GM18502 (cell line): Measurements from ENCODE around the gene NFKBIE.

Source experiments
- ATAC-seq: cut with Tn5 transposase; IDR thresholded peaks from one replicate; pipeline ENCODE4 v1.9.1; 2021; ENCODE audit warnings: mild to moderate bottlenecking; ENCODE audit not compliant: unreplicated experiment, poor library complexity

NFKBIE gene

DNA sequence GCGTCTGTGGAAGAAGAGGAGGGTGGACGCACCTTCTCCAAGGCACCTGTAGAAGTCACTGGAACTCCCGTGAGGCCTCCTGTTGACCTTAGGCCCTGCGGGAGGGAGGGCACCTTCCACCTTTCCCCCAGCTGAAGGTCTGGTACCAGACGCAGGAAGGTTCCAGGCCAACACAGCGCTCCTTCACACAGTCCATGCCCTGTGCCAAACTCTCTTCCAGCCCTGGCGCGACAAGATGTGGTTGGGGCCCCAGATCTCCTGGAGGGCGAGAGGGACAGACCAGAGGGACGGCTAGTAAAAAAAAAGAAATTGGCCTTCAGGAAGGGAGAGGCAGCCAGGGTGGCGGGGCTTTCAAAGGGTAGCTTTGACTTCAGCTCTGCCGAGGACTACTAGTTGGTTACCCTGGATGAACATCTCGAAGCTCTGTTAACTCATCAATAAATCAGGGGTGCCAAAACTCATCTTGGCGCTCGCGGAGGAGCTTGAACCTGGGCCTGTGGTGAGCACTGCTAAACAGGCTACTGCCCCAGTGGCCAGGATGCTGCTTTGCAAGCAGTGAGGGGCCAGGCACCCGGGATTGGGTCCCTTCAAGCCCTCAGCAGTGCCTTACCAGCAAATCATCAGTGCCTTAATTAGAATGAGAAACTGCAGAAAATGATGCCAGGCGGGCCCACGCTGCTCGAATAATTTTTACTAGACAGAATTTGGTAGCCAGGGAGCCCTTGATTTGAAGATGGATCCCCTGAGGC, 32.9 kb upstream of the NFKBIE start:
- ATAC-seq, result no peak

DNA sequence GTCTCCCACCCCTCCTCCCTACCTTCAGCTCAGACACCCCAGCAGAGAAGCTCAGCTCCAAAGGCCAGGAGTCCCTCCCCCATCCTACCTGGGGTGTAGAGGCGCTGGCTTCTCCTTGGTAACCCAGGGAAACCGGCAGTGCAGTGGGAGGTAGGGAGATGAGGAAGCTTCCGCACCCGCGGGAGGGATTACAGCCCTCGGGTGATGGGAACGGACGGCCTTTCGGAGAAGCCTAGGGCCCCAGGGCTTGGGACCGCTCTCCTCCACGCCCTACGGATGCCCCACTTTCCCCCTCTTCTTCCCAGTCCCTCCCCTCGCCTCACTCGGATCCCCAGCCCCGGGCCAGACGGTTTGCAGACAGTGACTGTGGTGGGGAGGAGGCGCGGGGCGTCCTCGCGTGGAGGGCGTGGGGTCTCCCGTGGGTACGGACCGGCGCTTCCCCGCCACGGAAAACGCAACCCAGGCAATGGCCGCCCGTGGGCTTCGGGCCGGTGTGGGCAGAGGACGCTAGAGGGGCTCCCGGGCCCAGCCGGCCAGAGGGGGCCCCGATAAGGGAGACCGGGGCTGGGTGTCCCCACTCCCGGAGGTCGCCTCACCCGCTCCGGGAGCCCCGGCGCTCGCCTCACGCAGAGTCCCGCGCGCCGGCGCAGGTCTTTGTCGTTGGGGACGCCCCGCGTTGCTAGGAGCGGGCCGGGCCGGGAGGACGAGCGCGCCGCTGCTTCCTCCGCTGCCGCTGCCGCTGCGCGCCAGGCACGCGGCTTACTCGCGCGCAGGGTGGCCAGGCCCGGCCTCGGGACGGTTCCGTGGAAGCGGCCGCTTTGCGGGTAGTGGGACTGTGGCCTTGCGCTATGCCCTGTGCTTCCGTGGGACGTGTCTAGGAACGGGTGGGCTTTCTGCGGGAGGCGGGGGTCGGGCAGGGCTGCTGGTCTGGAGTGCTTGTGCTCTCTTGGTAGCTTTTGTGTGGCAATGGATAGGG, 32.0 kb upstream of the NFKBIE start:
- no peak for ATAC-seq

DNA sequence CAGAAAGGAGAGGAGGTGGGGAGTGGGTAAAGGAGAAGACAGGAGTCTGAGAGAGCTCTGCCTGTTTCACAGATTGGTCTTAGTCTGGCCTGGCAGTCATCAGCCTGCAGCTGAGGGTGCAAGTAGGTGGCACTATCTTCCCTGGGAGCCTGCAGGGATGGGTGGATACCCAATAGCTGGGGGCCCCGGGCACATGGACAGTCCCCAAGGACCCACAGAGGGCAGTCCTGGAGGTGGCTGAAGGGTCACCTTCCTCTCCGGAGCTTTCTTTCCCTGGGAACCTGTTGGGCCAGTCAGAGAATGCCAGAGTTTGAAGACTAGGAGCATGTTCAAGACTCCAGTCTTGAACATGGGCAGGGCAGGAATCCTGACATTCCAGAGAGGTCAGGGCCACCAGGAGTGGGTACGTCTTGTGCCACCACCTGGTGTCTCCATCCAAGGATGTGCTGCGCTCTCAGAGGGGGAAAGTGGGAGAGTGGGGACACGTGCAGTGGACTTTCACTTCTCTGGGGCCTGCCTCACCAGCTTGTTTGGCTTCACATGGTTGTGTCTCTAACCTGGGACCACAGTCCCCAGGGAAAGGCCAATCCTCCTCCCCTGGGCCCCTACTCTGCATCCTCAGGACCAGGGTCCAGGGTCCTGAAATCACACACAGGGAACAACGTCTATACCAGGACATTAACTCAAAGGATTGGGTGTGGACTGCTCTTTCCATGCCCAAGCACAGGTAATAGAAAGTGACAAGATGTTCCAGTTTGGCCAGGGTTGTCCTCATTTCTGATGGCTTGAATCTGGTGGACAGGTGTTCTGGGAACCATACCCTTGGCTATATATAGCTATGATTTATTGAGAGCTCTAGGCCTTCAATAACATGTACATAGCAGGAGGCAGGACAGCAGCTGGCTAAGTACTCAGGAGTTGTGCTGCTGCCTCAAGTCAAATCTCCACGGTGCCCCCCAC, 29.8 kb upstream of the NFKBIE start:
- ATAC-seq, result no peak

DNA sequence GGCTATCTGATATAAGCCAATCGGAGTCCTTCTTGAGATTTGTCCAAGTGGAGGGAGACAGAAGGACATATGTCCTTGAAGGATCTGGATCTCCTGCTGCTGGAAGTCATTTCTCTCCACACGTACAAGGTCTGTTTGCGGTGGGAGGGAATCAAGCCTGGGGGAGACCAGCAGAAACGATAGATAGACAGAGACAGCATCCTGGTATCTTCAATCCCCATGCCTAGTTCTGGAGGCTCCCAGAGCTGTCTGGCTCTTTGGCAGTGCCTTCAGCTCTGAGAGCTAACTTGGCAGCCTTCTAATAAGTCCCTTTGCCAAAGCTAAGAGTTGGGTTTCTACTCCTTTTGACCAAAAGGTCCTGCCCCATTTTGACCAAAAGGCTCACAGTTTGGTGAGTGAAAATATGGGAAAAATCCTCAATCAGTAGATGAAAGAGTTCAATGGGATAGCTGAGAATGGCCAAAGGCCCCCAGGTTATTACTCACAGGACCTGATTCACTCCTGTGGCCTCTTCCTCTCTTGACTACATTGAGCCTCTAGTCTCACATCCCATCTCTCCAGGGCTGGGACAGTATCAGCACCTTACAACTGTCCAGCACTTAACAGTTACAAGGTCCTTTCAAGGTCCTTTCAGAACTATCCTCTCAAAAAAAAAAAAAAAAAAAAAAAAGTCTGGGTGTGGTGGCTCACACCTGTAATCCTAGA, 27.5 kb upstream of the NFKBIE start:
- ATAC-seq, result no peak

DNA sequence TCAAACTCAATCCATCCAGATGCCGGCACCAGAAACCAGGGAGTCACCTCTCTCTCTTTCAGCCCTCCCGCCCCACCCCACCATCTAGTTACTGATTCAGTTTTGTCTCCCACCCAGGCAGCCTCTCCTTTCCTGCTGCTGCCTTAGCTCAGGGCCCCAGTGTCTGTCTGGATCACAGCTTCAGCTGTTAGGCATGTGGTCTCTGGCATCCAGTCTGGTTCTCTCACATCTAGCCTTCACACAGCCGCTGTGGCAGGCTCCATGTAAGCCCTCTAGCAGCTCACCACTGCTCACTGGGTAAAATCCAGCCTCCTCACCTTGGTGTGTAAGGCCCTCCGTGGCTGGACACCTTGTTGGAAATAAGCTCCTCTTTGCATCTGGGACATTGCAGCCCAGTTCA, 26.5 kb upstream of the NFKBIE start:
- ATAC-seq, result no peak

DNA sequence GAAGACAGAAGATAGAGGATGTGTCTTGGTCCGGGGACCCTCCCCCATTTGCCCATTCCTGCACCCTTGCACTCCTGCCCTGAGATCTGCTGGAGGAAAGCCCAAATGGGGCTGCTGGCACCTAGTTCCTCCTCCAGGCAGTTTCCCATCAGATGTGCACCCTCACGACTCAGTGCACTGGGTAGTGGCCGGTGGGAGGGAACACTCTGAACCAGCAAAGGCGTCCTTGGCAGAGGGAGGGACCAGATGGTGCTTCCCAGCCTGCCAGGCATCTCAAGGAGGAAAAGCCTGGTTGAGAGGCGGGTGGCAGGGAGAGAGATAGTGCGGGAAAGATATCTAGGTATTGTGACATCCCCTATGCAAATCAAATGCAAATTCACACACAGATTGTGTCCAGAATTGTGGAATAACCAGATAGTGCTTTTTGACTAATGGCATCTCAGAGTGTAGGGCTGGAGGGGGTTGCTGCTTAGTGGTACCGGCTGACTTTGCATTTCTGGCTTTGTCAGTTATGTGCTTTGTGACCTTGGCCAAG, 24.4 kb upstream of the NFKBIE start:
- no peak for ATAC-seq

DNA sequence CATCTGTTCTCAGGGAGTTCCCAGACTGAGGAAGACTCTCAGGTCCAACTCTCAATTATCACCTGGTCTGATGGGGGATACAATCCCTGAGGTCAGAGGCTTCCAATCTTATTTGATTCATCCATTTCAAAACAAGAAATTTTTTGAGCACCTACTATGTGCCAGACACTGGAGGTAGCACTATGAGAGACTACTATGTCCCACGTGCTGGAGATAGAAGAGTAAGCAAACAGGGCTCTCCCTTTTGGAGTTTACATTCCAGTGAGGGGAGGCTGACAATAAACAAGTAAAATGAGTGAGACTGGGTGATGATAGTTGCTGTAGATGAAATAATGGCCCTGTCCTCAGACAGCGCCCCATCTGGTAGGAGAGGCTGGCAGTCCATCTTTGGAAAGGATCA, 21.4 kb upstream of the NFKBIE start:
- no peak for ATAC-seq

DNA sequence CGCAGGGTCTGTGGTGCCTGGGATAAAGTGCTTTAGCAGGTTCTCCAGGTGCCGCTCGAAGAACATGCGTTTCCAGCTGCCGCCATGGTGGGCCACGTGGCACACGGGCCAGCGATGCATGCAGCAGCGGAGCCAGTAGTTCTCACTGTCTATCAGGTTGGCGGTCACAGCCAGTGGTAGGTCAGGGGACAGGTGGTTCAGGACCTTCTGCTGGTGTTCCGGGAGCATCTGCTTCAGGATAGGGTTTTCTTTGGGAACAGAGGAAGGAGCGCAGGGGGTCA, 20.9 kb upstream of the NFKBIE start:
- ATAC-seq, result no peak

DNA sequence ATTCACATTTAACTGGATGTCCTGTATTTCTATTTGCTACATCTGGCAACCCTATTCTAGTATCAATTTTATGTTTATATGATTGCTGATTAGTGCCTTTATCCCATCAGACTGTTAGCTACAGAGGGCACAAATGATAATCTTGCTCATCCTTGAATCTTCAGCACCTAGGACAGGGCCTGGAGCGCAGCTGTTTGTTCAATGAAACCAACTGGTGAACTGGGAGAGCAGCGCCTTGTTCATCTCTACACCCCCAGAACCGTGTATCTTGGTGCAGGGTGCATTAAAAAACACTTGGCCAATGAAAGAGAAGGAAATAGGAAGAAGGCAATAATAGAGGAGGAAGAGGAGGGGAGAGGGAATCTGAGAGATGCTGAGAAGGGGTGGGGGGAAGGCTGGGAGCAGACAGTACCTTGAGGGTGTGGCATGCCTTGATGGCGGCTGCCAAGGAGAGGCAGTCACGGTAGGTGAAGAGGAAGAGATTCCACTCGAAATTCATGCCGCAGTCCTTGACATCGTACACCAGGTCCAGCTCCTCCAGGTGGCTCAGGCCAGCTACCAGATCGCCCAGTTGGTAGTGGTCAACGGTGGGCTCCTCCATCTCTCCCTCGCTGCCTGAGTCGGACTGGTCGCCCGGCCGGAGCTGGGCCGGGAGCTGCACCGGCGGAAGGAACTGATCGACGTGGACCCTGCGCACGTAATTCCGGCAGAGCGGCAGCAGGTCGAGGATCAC, 20.4 kb upstream of the NFKBIE start:
- no peak for ATAC-seq

DNA sequence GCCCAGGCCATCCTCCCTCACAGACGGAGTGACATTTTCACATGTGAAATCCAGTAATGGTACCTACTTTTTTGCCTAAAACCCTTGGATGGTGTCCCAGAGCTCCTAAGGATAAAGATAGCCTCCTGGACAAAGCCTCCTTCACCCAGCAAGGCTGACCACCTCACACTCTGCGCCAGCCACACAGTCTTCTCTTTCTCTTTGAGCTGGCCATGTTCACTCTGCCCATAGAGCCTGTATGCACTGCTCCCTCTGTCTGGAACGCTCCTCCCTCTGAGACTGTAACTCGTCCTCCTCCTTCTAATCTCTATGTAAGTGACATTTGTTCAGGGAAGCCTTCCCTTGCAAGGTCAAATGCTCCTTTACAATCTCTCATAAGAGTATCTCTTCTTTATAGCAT, 19.5 kb upstream of the NFKBIE start:
- no peak for ATAC-seq

DNA sequence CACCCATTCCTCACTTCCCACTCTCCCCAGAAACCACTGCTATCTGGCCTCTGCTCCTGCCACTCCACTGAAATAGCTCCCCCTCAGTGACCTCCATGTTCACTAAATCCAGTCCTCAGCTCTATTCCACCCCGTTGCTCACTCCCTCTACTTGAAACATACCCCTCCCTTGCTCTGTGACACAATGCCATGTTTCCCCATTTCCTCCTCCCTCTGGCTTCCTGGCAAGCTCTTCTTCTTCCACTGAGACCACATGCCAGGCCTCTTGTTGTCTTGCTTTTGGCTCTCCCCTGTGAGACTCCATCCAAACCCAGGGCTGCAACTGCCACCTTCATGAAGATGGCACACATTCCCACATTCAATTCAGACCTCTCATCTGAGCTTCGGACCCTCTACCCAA, 18.8 kb upstream of the NFKBIE start:
- no peak for ATAC-seq

DNA sequence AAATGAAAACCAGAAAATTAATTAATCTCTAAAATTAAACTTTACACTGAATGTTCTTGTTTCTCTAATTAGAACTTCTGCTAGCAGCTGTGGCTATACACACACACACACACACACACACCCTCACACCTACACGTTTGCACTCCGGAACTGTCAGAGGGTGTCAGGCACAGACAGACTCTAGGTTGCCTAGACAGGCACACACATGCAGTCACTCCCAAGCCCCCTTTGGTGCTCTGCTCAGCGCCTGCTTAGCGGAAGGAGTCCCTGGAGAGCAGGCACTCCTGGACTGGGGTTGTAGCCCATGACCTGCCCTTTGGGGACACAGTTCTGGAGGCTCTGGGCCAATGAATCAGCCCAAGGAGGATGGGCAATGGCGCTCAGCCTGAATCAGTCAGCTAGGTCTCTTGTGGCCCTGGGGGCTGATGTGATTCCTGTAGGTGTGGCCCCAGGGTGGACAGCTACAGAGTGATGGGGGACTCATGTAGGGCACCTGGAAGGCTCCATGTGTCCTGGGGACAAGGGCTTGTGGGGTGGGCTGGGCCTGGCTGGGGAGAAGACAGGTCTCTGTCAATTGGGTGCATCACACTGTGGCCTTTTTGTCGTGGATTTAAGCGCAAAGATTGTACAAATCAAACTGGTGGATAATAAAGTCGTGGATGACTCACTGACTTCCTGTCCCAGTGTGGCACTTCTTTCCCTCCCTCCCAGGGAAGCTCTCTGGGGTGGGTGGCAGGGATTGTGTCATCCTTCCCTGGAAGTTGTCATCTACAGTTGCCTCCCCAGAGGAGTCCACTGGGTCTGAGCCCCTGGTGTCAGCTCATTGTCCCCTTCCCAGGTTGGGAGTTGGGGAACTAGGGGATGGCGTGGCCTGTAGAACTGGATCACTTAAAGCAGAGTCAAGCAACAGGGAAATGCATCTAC, 13.7 kb upstream of the NFKBIE start:
- no peak for ATAC-seq

DNA sequence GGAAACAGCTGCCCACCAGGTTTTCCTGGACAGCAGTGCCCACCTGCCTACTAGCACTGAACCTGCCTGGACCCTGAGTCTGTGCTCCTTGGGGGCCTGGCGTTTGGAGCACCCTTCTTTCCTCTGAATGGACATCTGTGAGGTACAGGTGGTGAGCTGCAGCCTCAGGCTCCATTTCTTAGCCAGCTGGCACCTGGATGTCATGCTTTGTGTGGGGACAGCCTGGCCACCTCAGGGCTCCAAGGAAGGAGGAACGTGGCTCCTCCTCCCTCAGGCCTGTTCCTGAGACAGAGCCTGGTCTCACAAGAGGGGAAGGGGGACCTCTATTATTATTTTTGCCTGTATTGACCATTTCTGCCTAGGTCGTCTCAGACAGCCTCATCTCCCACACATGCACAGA, 13.0 kb upstream of the NFKBIE start:
- no peak for ATAC-seq

DNA sequence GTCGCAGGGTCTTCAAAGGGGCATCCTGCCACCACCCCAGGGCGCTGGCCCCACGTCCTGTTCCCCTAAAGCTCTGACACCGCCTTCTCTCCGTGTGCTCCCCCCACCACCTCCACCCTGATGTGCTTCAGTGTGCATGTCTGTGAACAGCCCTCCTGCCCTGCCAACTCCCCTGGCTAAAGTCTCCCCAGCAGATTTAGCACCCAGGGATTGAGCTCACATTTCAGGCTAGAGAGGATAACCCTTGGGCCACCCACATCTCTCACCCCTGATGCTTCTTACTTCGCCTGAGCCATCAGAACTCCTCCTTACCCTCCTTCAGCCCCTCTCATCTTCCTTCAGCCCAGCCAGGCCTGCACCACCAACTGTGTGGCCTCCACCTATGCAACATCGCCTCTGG, 12.4 kb upstream of the NFKBIE start:
- ATAC-seq, result no peak

DNA sequence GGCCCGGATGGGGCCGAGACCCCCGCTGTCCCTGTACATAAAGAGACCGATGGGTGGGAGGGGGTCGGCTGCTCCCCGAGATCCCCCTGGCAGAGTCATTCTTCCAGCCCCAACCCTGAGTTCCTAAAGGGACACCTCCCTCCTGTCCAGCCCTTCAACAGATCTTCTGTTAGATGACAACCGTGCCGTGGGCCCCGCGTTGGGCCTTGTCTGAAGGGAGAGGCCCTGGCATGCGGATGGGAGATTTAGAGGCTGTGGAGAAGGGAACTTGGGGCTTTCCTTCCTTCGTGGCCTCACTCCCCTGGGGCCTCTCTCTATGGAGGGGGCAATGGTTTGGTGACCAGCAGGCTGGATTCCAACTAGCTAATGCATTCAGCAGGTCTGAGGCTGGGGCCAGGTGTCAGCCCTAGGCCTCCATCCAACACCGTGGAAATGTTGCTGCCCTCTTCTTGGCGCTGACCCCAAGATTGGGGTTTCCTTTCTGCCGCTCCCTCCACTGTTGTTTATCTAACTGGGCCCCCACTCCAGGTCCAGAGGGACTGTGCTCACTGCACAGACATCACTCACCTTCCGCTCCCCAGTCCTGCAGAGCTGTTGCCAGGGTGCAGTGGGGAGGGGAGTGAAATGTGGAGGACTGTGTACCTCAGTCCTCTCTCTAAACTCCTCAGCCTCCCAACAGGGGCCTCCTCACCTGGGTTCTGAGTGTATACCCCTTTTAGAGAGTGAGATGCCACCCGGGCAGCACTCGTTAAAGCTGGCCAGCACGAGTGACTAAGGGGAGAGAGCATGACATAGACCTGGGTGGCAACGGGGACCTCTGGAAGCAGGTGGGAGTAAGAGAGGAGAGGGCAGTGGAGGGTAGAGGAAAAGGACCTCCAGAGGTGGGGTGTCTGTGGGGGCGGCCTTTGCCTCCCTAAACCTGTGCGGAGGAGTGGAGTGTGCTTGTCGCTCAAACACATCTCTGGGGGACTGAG, 11.6 kb upstream of the NFKBIE start:
- ATAC-seq, result no peak

DNA sequence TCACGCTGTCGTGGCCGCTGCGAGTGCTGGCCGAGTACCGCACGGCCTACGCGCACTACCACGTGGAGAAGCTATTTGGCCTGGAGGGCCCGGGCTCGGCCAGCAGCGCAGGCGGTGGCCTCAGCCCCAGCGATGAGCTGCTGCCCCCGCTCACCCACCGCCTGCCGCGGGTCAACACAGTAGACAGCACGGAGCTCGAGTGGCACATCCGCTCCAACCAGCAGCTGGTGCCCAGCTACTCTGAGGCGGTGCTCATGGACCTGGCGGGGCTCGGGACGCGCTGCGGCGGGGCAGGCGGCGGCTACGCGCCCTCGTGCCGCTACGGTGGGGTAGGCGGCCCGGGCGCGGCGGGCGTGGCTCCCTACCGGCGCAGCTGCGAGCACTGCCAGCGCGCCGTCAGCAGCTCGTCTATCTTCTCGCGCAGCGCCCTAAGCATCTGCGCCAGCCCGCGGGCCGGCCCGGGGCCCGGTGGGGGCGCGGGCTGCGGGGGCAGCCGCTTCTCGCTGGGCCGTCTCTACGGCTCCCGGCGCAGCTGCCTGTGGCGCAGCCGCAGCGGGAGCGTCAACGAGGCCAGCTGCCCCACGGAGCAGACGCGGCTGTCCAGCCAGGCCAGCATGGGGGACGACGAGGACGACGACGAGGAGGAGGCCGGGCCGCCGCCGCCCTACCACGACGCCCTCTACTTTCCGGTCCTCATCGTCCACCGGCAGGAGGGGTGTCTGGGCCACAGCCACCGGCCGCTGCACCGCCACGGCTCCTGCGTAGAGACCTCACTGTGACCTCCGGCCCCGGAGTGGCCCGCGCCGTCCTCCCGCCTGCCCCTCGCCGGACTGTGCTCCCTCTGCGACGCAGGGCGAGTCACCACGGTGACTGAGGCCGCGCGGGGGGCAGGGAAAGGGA, 10.6 kb upstream of the NFKBIE start:
- ATAC-seq, result no peak
